GM18517 (cell line): Measurements from ENCODE around the gene CALD1.

Experiments used
- ATAC-seq: cut with Tn5 transposase; IDR thresholded peaks from one replicate; pipeline ENCODE4 v1.9.1; 2021; ENCODE audit warnings: mild to moderate bottlenecking, moderate library complexity; ENCODE audit not compliant: unreplicated experiment

Gene CALD1

DNA sequence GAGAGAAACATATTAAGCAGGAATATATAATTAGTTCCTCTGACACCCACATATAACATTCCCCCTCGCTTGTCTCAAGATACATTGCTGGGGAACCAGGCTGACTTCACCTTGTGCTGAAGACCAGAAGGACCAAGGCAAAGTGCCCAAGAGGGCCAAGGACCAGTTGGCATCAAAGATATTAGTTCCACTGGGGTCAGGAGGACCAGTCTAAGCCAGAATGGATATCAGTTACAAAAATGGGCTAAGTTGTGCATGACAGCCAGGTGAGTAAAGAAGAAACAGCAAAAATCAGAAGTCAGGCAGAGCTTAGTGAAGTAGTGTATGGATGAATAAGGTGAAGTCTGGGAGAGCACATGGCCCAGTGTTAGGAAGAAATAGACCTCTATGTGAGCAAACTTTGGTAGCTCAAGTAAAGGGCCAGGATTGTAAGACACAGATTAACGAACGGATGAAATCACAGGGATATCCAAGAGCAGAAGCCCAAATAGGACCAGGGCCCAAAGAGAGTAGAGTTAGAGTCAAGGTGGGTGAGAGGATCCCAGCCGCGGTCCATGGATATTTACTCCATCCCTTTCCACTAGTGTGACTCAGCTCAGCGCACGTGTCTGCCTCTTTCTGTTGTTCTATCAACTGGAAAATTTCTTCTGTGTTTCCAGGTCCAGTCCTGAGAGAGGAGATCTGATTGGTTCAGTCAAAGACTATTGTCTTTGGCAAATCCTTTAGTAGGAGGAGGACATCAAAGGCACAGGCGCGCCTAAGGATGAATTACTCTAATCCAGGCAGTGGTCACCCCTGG, 5.0 kb downstream of the CALD1 start:
- no peak for ATAC-seq

DNA sequence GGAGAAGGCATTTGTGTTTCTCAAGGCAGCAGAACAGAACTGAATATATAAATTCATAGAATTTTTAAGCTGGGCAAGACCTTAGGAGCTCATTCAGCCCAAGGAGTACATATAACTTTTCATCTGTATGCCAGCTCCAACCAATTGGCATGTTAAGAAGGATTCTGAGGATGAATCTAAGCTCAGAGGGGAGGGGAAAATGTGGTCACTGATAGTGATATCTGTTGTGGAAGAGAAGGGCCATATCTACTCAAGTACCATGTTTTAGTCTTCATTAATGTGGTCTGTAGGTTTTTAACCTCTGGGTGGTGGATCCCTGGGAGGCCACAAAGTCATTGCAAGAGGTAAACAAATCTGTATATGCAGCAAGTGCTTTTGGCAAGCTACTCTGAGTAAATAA, 6.4 kb downstream of the CALD1 start:
- no peak for ATAC-seq

DNA sequence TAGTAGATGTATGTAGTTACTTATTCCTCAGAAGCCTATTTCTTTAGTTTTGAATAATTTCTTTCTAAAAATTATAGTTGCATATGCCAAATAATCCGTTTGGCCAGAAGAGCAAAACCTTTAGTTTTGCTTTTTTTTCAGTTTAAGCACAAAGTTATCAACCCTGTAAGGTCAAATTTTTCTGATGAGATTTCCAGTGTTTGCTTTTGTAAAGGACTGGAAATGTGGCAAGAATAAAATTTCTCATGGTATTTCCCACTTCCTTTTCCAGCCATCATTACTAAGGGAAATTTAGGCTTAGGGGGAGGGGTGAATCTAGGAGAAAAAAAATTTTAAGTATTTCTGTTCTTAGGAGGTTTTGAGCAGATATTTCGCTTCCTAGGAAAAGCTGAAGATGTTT, 7.6 kb downstream of the CALD1 start:
- ATAC-seq: no peak

DNA sequence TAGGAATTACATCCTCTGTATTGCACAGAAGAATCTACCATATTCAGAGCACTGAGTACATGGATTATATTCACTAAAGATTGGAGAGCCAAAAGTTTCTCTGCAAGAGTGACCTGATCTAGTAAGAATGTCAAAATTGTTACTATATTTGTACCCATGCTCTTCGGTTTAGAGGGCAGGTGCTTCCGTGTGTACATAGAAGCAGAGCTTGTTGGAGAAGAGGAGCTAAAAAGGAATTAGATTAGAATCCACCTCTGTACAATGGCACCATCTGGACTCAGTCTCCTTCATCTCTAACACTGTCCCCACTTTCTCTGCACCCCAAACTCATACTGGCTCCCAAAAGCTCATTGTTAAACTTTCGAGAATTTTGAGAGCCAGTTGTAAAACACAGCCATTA, 8.3 kb downstream of the CALD1 start:
- ATAC-seq: no peak

DNA sequence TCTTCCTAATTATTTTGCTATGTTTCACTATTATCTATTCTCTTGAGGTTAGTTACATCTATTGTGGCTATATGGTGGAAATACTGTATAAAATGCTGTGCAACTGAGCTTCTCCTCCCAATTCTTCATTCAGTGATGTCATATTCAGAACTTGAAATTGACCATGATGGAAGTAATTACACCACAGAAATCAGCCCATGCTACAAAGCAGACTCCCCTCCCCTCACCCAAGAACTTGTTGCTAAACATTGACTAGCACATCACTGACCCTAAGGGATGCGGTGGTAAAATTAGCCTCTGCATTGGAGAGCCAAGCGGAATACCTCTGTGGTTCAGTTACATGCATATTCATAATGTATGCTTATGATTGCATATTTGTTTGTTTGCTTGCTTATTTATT, 8.8 kb downstream of the CALD1 start:
- no peak for ATAC-seq

DNA sequence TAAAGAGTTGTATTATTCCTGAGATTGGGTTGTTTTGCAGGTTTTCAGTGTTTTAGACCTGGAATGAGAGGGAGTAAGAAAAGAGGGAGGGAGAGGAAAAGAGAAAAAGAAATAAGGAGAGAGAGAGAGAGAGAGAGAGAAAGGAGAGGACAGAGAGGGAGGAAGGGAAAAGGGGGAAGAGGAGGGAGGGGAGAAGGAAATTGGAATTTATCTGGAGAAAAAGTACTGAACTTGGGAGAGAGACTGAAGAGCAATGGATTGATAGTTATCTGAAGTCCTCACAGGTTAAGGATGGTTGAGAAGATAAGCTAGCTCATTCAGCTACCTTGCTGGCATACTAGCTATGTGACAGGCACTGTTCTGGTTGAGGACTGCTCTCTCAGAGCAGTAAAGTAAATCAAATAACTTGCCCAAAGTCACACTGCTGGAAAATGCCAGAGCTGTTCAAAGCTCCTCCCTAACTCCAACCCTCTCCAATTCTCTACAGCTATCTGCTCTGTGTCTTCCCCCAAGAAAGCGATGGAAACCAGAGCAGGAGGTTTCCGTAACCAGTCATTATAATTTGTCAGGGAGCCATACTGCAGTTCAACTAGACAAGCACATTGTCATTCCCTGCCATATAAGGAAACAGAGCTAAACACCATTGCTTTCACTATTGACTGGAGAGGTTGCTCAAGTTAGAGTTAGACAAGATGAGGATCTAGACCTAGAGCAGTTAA, 10.7 kb downstream of the CALD1 start:
- ATAC-seq: no peak

DNA sequence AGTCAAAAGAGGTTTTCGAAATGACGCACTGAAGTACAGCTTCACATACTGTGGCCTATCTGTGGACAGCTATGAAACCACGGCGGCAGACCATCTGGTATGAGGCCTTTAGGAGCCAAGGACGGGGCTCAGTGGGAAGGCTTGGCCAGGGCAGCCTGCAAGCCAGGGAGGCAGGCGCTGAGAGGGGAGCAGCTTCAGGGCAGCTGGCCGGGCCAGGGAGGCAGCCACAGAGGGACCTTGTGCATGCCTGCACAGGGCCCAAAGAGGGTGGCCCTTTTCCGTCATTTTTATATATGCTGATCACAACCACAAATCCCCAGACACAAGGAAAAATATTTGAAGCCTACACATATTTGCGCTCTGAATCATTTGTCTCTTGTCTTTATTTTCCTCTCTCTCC, 13.5 kb downstream of the CALD1 start:
- no peak for ATAC-seq

DNA sequence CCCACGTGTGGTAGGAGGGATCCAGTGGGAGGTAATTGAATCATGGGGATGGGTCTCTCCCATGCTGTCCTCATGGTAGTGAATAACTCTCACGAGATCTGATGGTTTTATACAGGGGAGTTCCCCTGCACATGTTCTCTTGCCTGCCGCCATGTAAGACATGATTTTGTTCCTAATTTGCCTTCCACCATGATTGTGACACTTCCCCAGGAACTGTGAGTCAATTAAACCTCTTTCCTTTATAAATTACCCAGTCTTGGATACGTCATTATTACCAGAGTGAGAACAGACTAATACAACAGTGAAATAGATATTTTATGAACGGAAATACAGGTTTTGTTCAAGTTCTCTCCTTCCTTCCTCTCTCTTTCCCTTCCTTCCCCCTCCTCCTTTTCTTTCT, 15.8 kb downstream of the CALD1 start:
- ATAC-seq: no peak

DNA sequence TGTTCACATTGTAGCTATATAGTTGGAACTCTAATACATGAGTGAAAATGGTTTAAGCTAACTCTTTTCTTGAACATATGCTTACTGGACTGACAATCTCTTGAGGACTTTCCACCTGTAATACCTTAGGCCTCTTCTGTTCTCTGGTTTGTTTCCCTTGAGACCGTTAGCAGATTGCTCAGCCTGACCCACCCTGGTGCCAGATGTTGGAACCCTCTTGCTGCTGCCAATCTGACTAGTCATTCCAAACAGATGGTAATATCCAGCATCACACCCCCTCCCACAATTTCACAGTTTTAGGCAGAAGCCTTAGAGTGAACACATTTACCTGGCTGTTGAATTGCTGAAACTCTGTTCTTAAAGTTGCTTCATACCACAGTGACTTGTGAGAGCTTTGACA, 18.7 kb downstream of the CALD1 start:
- no peak for ATAC-seq

DNA sequence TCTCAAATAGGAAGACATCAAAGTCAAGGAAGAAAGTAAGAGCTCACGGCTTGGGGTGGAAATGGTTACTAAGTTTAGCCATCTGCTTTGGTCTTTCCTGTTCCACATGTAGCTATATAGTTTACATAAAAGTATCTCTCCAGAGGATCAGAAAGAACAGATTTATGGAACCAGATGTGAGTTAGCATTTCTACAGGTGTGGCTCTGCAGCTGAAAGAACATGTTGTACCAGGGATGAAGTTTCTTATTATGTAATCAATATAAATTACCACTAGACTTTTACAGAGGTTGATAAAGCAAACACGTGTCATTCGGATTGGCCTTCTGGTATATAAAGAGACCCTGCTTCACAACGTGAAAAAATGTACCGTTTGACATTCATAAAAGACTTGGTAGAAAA, 19.9 kb downstream of the CALD1 start:
- ATAC-seq: no peak

DNA sequence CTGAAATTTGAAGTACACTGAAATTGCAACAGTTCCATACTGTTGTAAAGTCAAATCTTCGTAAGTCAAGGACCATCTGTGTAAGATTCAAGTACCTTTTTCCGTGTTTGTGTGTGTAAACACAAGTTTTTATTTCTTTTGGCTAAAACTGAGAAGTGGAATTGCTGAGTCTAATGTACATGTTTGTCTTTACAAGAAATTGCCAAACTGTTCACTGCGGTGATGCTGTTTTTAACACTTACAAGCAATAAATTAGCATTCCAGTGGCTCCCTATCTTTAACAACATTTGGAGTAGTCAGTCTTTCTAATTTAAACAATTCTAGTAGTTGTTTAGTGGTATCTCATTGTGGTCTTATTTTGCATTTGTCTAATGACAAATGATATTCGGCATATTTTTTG, 23.3 kb downstream of the CALD1 start:
- ATAC-seq: no peak

DNA sequence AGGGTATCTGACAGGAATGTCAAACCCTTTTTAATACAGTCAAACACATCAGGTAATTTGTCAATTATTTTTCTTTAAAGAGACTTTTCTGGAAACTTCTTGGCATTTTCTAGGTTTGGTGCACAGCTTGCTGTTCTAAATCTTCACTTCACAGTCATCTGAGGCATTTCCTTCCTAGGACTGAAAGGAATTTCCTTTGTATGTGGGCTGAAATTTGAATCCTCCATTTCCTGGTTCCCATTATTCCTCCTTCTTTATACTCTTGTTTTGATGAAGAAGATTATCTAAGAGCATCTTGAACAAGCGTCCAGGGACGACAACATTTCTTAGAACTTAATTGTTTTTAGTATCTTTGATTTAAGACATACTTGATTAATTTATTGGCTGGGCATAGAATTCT, 24.9 kb downstream of the CALD1 start:
- no peak for ATAC-seq

DNA sequence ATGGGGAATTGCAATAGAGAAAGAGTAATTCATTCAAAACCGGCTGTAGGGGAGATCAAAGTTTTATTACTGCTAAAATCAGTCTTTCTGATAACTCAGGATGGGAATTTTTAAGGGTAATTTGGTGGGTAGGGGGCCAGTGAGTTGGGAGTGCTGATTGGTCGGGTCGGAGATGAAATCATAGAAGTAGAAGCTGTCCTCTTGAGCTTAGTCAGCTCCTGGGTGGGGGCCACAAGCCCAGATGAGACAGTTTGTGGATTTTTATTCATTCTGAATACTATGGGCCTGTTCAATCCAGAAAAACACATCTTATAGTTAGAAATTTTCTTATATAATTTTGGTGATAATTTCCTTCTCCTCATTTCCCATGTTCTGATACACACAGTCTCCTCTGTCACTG, 25.4 kb downstream of the CALD1 start:
- no peak for ATAC-seq

DNA sequence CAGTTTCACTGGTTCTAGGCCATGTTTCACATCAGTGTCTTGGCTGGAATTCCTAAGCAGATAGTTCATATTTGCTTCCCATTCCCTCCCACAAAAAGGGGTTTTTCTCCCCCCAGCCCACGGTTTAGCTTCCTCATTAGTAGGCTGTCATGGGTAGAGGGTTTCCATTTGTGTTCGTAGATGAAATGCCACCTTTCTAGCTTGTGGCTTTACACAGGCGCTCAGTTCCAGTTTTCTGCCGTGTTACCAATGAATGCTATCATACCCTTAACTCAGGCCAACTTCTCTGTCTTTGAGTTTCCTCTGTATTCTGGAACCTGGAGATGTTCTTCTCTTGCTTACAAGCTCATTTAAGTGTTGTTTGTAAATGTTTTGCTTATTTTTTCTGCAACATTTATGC, 26.8 kb downstream of the CALD1 start:
- no peak for ATAC-seq

DNA sequence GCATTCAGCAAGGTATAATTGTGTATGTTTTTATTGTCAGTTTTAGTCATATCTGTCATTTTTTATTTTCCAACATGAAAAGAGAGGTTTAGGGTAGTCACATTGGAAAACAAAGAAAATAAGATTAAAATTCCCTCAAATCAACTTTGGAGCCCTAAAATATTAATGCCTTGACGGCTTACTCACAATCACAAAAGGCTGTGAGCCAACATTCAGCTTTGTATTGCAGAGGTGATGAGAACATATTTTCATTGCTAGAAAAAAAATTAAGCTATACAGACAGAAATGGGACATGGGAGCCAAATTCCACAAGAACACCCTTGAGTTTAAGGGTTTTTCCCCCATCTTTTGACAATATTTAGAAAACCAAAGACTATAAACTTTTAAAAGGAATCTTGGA, 30.2 kb downstream of the CALD1 start:
- ATAC-seq: no peak

DNA sequence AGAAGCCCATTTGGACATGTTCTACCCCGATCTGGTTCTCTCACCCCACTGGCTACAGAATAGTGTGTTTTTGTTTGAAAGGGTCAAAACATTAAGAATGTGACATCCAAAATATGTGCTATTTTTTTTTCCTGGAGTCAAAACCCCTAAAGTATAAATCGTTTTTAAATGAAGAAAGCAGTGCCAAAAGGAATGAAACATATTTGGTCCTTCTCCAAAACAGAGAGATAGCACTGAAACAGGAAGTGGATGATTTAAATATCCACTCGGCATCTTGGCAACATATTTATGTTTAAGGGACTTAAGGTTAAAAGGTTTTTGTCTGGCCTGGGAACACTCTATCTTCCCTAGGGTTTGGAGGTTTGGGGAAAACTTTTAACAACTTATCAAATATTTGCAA, 32.3 kb downstream of the CALD1 start:
- ATAC-seq: no peak

DNA sequence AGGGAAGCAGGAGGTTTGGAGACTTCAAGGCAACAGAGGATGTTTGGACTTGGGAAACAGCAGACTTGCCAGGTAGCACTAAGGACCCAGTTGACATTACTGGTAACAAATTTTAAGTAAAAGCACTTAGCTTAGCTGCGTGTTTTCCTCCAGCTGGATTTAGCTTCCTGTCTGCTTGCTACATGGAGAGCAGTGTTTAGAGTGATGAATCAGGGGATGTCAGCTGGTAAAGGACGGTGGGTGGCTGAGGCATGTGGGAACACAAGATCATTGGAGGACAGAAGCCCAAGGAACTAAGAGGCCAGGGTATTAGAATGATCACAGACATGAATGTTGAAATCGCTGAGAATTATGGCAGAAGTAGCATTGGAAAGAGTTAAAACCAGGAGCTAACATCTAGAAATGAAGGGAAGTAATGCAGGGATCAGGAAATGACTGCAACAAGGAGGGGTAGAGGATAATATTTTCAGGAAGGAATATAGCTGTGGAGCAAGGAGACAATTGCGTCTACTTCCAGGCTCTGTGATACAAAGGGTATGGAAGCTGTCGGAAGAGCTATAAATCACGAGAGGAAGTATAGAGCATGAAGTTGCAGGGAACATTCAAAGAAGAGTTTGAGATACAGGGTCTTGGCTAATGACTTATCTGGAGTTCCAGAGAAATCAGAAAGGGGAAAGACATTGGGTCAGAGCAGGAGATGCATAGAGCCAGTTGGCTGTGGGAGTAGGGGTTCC, 34.4 kb downstream of the CALD1 start:
- no peak for ATAC-seq

DNA sequence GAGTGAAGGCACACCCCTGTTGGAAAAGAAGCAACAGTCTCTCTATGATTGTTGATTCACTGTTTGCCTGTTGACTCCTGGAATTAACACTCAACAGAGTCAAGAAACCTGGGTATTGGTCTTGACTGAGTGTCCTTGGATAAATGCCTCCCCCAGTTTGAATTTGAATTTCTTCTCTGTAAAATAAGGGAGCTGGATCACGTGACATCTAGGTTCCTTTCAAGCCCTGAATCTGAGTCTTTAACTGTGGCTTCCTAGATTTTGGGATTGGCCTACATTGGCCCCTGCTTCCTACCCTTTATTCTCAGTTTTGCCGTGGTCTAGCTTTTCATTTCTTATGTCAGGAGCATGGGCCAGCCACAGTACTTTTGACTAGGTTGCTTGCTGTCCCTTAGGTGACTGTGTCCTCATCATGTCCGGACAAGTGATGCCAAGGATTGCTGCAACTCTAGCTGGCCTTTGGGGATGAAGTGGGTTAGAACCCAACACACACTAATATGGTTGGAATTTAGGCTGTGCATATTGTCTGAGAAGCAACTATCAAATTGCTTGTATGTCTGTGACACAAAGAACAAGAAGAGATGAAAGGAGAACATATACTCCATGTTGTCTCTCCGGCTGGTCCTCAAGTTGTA, 35.4 kb downstream of the CALD1 start:
- ATAC-seq: no peak

DNA sequence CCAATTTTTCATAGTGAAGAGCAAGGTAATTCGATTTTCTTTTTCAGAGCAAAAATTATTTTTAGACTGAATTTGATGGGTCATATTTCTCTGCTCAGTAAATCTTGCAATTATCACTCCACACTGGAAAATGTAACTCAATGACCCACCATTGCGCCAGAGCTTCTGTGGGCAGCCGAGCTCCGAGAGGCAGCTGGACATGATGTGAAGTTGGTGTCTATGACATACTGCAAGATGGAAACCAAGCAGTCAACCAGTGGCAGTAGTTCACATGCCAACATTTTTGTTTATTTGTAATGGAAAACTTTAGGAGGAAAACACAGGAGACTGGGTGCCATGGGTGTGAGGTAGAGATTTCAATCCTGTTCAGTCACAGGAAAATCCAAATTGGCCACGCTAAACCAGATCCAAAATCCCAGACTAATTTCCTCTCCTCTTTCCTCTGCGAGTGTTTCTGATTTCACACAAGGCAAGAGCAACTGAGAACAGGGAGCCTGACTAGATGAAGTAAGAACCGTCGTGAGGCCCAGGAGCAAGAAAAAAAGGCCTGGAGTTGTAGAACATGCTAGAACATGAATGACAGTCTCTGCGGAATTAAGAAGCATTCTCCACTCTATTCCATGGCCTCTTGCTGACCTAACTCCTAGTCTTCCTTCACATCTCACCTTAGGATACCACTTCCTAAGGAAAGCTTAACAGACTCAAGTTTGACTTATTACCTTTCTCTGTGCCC, 39.3 kb downstream of the CALD1 start:
- no peak for ATAC-seq

DNA sequence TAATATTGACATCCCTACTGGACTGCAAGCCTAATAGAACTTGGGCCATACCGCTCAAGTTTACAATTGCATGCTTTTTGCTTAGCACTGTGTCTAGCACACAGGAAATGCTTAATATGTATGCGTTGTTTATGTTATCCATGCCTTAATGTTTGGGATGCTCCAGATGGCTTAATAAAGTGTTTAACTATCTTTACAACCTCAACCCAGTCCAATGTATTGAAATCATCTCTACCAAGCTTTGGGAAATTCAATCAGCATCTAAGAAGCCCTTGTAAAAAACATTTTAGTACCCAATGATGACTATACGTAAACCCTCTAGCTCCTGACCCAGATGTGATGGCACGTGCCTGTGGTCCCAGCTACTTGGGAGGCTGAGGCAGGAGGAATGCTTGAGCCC, 40.0 kb downstream of the CALD1 start:
- no peak for ATAC-seq

DNA sequence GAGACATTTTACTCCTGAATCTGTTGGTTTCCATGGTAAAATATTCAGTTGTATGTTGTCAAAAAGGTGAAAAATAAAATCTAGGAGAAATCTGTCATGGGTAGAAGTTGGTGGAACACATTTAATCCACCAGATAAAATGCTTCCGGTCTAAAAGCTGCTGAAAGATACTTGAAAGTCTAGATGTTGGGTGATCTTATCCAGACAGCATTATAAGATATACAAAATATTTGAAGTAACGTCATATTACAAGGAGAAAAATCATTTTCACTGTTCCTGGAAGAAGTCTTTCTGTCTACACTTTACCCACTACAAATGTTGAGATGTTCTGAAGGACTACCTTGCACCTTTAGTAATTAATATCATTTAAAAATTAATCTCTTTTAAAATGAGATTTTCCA, 40.9 kb downstream of the CALD1 start:
- no peak for ATAC-seq
